ENCODE measurements around the gene PARP12.

Gene PARP12

DNA sequence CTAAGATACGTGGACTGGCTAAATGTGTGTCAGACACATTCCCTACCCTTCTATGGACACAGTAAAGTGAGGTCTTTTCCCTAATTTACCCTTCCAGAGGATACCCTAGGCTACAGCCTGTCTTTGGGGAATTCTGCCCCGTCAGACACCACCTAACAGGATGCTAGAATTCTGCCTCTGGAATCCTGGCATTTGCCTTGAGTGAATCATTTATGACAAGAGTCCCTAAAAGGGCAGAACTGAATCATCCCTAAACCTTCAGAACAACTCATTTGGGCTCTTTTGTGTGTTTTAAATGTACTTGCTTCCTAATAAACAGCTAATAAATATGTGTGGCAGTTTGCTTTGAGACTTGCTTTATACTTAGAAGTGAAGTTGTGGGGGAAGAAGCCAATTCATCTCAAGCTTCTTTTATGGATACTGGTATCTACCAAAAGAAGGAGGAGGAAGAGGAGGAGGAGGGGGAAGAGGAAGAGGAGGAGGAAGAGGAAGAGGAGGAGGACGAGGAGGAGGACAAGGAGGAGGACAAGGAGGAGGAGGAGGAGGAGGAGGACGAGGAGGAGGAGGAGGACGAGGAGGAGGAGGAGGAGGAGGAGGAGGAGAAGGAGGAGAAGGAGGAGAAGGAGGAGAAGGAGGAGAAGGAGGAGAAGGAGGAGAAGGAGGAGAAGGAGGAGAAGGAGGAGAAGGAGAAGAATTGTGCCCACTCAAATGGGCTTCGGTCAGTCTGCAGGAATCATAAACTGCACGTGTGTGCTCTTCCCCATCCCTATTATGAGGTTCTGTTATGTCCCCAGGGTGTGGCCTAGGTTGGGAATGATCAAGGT, 27.1 kb downstream of the PARP12 start:
- Histone ChIP-seq H4K8ac (ENCODE audit: low read depth, low read length) (no peak overlapping the region), H3K4me3 (ENCODE audit: low read depth, low read length) (no peak overlapping the region), H3K14ac (ENCODE audit: low read length) (no peak overlapping the region), H4K91ac (ENCODE audit: low read depth, low read length) (no peak overlapping the region), H4K12ac (ENCODE audit: low read depth, low read length) (no peak overlapping the region), H3K79me2 (ENCODE audit: control insufficient read depth, insufficient read depth, low read length, poor library complexity) (no peaks in the 10 kb centered on the region), H3K23ac (ENCODE audit: low read length) (no peak overlapping the region), H2BK12ac (ENCODE audit: low read length) (no peak overlapping the region), H3K36me3 (ENCODE audit: control insufficient read depth in 1 of 2, insufficient read depth in 2 of 2, low read length in 2 of 2) (no peaks in the 10 kb centered on the region), H3K9ac (ENCODE audit: low read length) (no peak overlapping the region), H2BK120ac (ENCODE audit: insufficient read depth, low read length, poor library complexity) (no peak overlapping the region), H2AK5ac (ENCODE audit: low read length) (no peak overlapping the region), H2BK5ac (ENCODE audit: low read depth, low read length, poor library complexity) (no peak overlapping the region), H3K79me1 (ENCODE audit: low read length) (no peaks in the 10 kb centered on the region), H3K9me3 (ENCODE audit: insufficient read depth, low read depth, low read length) (peaks cover 1% of the 10 kb centered on the region), H3K27me3 (ENCODE audit: insufficient read depth, low read length) (no peaks in the 10 kb centered on the region), H3K27ac (ENCODE audit: low read depth, low read length) (no peak overlapping the region), H3K18ac (ENCODE audit: low read length) (no peak overlapping the region), H3K4me2 (ENCODE audit: low read length) (no peak overlapping the region), H2AFZ (ENCODE audit: insufficient read depth, low read length, poor library complexity) (no peak overlapping the region), H3K4me1 (ENCODE audit: control insufficient read depth in 1 of 2, insufficient read depth in 2 of 2, low read length in 2 of 2) (no peaks in the 10 kb centered on the region), H3K4ac (ENCODE audit: low read depth, low read length) (no peak overlapping the region)
- no CpG with 5 or more reads among the region's 7 CpGs for WGBS (ENCODE audit: extremely low coverage, insufficient coverage, insufficient read length)
- DNase-seq, result no peak

DNA sequence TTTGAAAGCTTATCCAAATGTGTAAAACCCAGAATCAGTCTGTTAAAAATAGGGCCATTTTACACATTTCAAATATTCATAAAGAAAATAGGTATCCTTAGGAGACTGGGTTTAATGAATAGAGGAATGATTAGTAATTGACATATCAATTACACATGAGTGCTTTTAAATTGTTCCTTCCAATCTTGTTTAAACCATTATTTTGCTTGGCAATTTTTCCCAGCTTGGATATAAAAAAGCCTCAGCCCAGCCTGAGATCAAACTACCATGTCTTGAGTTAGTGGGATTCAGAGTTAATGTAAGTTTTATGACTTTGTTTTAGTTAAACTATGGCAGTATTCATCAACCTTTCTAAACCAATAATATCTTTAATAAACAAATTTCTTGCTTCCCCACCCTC, 28.3 kb downstream of the PARP12 start:
- H2BK120ac ChIP-seq (ENCODE audit: insufficient read depth, low read length, poor library complexity), result no peak overlapping the region
- no peak overlapping the region for H3K4me3 ChIP-seq (ENCODE audit: low read depth, low read length)
- no peaks in the 10 kb centered on the region for H3K4me1 ChIP-seq (ENCODE audit: control insufficient read depth in 1 of 2, insufficient read depth in 2 of 2, low read length in 2 of 2)
- no peaks in the 10 kb centered on the region for H3K36me3 ChIP-seq (ENCODE audit: control insufficient read depth in 1 of 2, insufficient read depth in 2 of 2, low read length in 2 of 2)
- H3K9me3 ChIP-seq (ENCODE audit: insufficient read depth, low read depth, low read length), result peaks cover 1% of the 10 kb centered on the region
- no peak overlapping the region for H2AK5ac ChIP-seq (ENCODE audit: low read length)
- H3K18ac ChIP-seq (ENCODE audit: low read length), result no peak overlapping the region
- H4K12ac ChIP-seq (ENCODE audit: low read depth, low read length), result no peak overlapping the region
- H3K79me1 ChIP-seq (ENCODE audit: low read length), result no peaks in the 10 kb centered on the region
- H3K9ac ChIP-seq (ENCODE audit: low read length), result no peak overlapping the region
- H3K14ac ChIP-seq (ENCODE audit: low read length), result no peak overlapping the region
- no peak overlapping the region for H3K4me2 ChIP-seq (ENCODE audit: low read length)
- no peak overlapping the region for H4K91ac ChIP-seq (ENCODE audit: low read depth, low read length)
- no peaks in the 10 kb centered on the region for H3K27me3 ChIP-seq (ENCODE audit: insufficient read depth, low read length)
- no peak overlapping the region for H4K8ac ChIP-seq (ENCODE audit: low read depth, low read length)
- H2BK12ac ChIP-seq (ENCODE audit: low read length), result no peak overlapping the region
- no peak overlapping the region for H3K23ac ChIP-seq (ENCODE audit: low read length)
- H3K4ac ChIP-seq (ENCODE audit: low read depth, low read length), result no peak overlapping the region
- no peak overlapping the region for H2AFZ ChIP-seq (ENCODE audit: insufficient read depth, low read length, poor library complexity)
- no peak for DNase-seq
- H2BK5ac ChIP-seq (ENCODE audit: low read depth, low read length, poor library complexity), result no peak overlapping the region
- H3K27ac ChIP-seq (ENCODE audit: low read depth, low read length), result no peak overlapping the region
- no peaks in the 10 kb centered on the region for H3K79me2 ChIP-seq (ENCODE audit: control insufficient read depth, insufficient read depth, low read length, poor library complexity)

DNA sequence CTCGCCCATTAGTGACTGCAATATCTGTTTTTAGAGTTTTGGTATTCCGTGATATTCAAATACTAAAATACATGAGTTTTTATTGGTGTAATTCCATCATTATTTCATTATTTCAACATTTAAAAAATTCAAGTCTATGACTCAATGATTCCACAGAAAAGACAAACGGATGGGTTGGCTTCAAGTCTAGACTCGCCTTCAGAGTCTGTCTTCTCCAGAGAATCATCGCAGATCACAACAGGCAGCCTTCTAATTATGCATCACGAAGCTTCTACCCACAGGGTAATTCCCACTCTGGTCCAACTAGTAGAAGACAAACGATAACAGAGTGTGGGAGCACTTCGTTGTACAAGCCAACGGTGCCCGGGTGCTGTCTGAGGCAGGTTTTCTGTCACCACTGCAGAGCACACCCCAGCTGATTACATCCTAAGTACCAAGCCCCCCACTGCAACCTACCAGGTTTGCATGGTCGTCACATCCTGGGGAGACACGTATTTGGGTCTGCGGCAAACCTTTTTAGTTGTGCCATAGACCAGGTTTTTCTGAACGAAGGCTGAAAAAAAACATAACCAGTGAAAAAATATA, 28.9 kb downstream of the PARP12 start:
- Histone ChIP-seq H3K4me1 (ENCODE audit: control insufficient read depth in 1 of 2, insufficient read depth in 2 of 2, low read length in 2 of 2) (no peaks in the 10 kb centered on the region), H3K4ac (ENCODE audit: low read depth, low read length) (no peak overlapping the region), H3K27me3 (ENCODE audit: insufficient read depth, low read length) (no peaks in the 10 kb centered on the region), H2AK5ac (ENCODE audit: low read length) (no peak overlapping the region), H3K27ac (ENCODE audit: low read depth, low read length) (no peak overlapping the region), H2AFZ (ENCODE audit: insufficient read depth, low read length, poor library complexity) (no peak overlapping the region), H3K4me2 (ENCODE audit: low read length) (no peak overlapping the region), H3K4me3 (ENCODE audit: low read depth, low read length) (no peak overlapping the region), H2BK120ac (ENCODE audit: insufficient read depth, low read length, poor library complexity) (no peak overlapping the region), H3K79me1 (ENCODE audit: low read length) (no peaks in the 10 kb centered on the region), H3K18ac (ENCODE audit: low read length) (no peak overlapping the region), H4K8ac (ENCODE audit: low read depth, low read length) (no peak overlapping the region), H3K9ac (ENCODE audit: low read length) (no peak overlapping the region), H3K14ac (ENCODE audit: low read length) (no peak overlapping the region), H4K12ac (ENCODE audit: low read depth, low read length) (no peak overlapping the region), H3K9me3 (ENCODE audit: insufficient read depth, low read depth, low read length) (peaks cover 1% of the 10 kb centered on the region), H3K23ac (ENCODE audit: low read length) (no peak overlapping the region), H2BK12ac (ENCODE audit: low read length) (no peak overlapping the region), H3K36me3 (ENCODE audit: control insufficient read depth in 1 of 2, insufficient read depth in 2 of 2, low read length in 2 of 2) (no peaks in the 10 kb centered on the region), H4K91ac (ENCODE audit: low read depth, low read length) (no peak overlapping the region), H3K79me2 (ENCODE audit: control insufficient read depth, insufficient read depth, low read length, poor library complexity) (no peaks in the 10 kb centered on the region), H2BK5ac (ENCODE audit: low read depth, low read length, poor library complexity) (no peak overlapping the region)
- no peak for DNase-seq
- no CpG with 5 or more reads among the region's 14 CpGs for WGBS (ENCODE audit: extremely low coverage, insufficient coverage, insufficient read length)

DNA sequence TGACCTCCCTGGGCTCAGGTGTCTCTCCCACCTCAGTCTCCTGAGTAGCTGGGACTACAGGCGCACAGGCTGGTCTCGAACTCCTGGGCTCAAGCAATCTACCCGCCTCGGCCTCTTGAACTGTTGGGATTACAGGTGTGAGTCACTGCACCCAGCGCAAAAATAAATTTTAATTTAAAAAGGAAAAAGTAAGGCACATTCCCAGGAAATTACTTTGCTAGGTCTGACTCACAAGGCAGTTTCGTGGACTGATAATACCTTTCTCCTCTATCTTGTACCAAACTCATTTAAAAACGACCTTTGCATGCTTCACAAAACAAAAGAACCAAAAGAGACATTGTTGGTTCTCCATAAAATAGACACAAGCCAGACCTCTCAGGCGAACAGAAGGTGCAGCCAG, 29.7 kb downstream of the PARP12 start:
- Histone ChIP-seq H3K27ac (ENCODE audit: low read depth, low read length) (no peak overlapping the region), H3K4me2 (ENCODE audit: low read length) (no peak overlapping the region), H3K9ac (ENCODE audit: low read length) (no peak overlapping the region), H4K12ac (ENCODE audit: low read depth, low read length) (no peak overlapping the region), H3K79me1 (ENCODE audit: low read length) (no peaks in the 10 kb centered on the region), H2AK5ac (ENCODE audit: low read length) (no peak overlapping the region), H3K9me3 (ENCODE audit: insufficient read depth, low read depth, low read length) (peaks cover 1% of the 10 kb centered on the region), H3K14ac (ENCODE audit: low read length) (no peak overlapping the region), H4K91ac (ENCODE audit: low read depth, low read length) (no peak overlapping the region), H2BK5ac (ENCODE audit: low read depth, low read length, poor library complexity) (no peak overlapping the region), H3K27me3 (ENCODE audit: insufficient read depth, low read length) (no peaks in the 10 kb centered on the region), H3K4ac (ENCODE audit: low read depth, low read length) (no peak overlapping the region), H2AFZ (ENCODE audit: insufficient read depth, low read length, poor library complexity) (no peak overlapping the region), H3K4me3 (ENCODE audit: low read depth, low read length) (no peak overlapping the region), H3K36me3 (ENCODE audit: control insufficient read depth in 1 of 2, insufficient read depth in 2 of 2, low read length in 2 of 2) (no peaks in the 10 kb centered on the region), H3K79me2 (ENCODE audit: control insufficient read depth, insufficient read depth, low read length, poor library complexity) (no peaks in the 10 kb centered on the region), H3K4me1 (ENCODE audit: control insufficient read depth in 1 of 2, insufficient read depth in 2 of 2, low read length in 2 of 2) (no peaks in the 10 kb centered on the region), H3K18ac (ENCODE audit: low read length) (no peak overlapping the region), H2BK12ac (ENCODE audit: low read length) (no peak overlapping the region), H3K23ac (ENCODE audit: low read length) (no peak overlapping the region), H2BK120ac (ENCODE audit: insufficient read depth, low read length, poor library complexity) (no peak overlapping the region), H4K8ac (ENCODE audit: low read depth, low read length) (no peak overlapping the region)
- WGBS (ENCODE audit: extremely low coverage, insufficient coverage, insufficient read length), result no CpG with 5 or more reads among the region's 8 CpGs
- DNase-seq, result no peak

Data from trophoblast cell (in vitro differentiated cells and primary cell).